GM18505 (cell line): ENCODE measurements around the gene SCN2B.

Experiments
- ATAC-seq: cut with Tn5 transposase; IDR thresholded peaks from one replicate; pipeline ENCODE4 v1.9.1; 2021; ENCODE audit not compliant: unreplicated experiment
- POLR2A ChIP-seq: IDR thresholded peaks from 4 replicates; pipeline ENCODE4 v1.6.1; 2011; ENCODE audit warnings: borderline replicate concordance; ENCODE audit not compliant: insufficient read depth, insufficient read length; ENCODE audit errors: extremely low read depth

The SCN2B gene, protein sequence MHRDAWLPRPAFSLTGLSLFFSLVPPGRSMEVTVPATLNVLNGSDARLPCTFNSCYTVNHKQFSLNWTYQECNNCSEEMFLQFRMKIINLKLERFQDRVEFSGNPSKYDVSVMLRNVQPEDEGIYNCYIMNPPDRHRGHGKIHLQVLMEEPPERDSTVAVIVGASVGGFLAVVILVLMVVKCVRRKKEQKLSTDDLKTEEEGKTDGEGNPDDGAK

DNA sequence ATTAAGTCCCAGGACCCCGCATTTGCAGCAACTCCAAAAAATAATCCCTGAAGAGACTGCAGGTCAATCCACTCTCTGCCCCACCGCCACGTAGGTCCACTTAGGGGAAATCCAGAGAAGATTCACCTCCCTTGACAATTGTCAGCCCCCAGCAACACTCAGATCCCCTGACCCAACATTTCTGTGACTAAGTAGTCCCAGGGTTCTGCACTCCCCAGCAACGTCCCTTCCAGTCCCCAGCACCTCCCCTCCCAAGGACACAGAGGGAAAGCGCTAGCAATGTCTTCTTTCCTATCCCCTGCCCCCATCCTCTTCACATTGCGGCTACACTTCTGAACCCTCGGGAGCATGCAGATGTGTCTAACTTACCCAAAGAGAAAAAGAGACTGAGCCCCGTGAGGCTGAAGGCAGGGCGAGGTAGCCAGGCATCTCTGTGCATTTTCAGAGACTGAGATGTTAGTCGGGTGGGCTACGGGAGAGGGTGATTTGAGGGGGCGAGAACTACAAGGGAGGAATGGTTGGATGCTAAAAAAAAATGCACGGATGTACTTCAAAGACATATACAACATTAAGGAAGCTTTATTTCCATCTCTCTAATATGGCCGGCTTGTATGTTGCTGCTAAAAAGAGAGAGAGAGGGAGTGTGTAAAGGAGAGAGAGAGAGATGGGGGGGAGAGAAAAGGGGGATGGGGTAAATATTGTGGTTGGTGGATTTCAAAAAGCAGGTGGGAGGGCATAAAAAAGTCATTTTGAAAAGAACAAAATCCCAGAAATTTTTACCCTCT is at the start of gene SCN2B:
TSS of gene SCN2B (minus strand) at position 647 of the 785 bp plus-strand sequence. CDS start at position 439, 208 bp downstream.
- no peak for TF ChIP-seq POLR2A
- no peak for ATAC-seq

DNA sequence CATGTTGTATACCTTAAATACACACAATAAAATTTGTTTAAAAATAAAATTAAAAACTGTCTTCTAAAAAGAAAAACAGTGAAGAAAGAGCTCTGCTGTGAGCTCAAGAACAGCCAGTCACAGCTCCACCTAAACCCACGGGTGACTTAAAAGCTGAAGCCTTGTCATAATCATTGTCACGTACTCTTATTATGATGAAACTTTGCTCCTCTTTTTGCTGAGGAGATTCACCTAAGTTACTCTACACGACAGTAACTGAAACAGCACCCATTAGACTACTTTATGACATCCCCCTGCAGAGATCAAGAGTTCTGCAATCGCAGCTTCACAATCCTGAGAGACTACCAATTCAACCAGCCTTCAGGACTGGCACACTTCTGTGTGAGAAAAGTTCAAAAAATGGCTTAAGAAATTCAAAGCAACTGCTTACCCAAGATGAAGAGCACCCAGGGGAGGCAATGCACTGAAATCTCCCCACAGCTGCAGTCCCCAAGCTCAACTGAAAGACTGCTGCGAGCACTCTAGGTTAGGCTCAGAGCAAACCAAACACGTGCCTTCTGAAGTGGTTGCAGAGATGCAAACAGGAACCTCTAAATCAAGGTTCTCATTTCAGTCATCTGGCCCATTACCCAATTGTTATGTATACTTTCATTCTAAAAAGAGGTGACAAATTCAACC is 48.2 kb upstream of the SCN2B start, which contains the start of gene JAML:
TSS of gene JAML (minus strand) at position 501 of the 678 bp plus-strand sequence. CDS start 10,145 bp downstream, outside the sequence.
- TF ChIP-seq POLR2A: no peak
- ATAC-seq: no peak

DNA sequence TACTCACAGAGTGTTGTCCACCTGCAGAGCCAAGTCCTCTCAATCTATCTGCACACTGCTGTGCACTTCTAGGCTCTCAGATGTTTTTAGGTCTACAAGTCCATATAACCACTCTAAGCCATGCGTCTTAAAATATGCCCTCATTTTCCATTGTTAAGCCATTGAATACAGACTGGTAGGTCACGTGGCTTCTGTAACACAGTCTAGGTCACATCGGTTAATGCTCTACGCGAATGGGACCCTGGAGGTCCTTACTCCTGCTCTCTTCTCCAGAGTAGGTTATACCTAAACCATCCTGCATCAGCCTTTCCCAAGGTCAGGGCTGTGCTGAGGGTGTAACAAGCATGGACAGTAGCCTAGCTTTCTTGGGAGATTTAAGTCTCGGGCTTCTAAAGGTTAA is 47.6 kb upstream of the SCN2B start:
- ATAC-seq: no peak
- no peak for TF ChIP-seq POLR2A

DNA sequence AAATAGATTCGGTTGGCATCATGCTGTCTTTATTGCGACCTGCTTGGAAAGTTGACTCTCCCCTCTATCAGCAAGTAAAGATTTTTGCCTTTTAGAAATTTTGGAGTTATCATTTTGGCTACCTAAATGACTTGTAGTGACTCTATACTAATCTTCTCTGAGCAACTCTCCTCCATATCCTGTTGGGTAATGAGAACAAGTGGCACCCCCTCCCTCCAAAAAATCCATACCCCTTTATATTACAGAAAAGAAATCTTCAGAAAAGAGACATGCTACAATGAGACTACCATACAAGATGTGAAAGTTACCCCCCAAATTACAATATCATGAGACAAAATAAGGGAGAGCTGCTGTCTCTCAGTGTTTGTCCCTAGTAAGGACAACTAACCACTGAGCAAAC is 47.1 kb upstream of the SCN2B start:
- TF ChIP-seq POLR2A: no peak
- ATAC-seq: no peak

DNA sequence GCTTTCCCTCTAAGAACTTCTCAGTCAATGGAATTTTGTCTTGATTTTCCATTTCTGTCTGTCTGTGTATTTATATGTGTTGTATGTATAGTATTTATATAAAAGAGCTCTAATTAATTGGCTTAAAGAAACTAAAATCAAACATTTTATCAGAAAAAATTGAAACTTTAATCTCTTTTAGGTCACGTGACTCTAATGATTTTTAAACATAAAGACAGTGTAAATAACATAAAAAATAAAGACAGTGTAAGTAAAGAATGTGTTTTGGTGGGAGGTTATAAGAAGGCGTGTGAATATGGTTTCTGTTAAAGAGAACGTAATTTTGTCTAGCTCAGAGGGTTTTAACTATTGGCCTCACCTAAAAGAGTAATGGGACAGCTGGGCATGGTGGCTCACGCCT is 46.0 kb upstream of the SCN2B start:
- TF ChIP-seq POLR2A: no peak
- ATAC-seq: no peak

DNA sequence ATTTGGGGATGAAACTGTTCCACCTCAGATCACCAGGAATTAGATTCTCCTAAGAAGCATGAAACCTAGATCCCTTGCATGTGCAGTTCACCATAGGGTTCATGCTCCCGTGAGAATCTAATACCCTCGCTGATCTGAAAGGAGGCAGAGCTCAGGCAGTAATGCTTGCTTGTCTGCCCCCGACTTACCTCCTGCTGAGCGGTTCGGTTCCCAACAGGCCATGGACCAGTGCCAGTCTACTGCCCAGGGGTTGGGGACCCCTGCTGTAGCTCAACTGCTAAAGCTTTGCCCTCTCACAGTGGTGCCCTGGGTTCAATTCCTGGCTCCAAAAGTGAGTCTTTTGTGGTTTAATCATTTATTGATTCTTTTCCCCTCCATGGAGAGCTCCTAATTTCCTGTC is 45.0 kb upstream of the SCN2B start:
- ATAC-seq: no peak
- TF ChIP-seq POLR2A: no peak

DNA sequence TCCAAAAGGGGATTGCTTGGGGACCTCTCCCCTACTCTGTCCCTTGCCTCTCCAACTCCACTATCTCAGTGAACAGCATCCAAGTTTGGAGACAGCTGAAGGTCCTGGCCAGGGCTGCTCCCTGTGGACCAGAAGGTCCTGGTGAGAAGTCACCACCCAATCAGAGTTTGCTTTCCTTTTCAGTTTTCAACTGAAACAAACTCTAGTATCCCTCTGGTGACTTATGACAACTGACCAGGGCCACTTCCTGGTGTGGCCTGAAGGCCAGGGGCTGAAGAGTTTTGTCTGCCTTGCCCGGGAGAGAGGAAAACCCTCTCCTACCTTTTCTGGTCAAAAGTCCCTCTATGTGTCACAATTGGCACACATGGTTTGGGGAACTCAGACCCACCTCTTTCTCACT is 43.3 kb upstream of the SCN2B start:
- no peak for TF ChIP-seq POLR2A
- ATAC-seq: no peak

DNA sequence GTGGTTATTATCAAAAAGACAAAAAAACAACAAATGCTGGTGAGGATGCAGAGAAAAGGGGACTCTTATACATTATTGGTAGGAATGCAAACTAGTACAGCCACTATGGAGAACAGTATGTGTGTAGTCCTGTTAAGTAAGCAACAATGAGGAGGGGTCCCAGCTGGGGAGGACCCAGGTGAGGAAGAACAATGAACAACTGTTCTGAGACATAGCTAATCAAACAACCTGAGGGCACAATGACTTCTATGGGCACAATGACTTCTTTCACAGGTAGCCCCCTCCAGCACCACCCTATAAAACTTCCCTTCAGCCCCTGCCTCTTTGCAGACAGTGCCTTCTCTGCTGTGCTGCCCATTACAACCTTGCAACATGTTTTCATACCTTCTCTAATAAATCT is 42.8 kb upstream of the SCN2B start:
- no peak for ATAC-seq
- no peak for TF ChIP-seq POLR2A

DNA sequence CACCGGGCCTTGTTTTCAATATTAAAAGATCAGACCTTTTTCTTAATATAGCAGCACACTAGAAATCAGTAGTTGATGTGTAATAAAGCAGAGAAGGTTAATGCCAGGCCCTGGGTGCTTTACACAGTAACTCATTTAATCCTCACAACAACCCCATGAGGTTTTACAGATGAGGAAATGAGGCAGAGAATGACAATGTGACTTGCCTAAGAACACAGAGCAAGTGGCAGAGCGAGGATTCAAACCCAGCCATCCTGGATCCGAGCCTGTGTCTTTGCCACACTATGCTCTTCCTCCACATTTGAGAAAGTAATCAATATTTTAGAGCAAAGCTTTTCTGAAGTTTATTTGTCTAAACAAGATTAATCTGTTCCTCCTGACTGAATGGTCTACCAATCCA is 41.1 kb upstream of the SCN2B start:
- TF ChIP-seq POLR2A: no peak
- no peak for ATAC-seq

DNA sequence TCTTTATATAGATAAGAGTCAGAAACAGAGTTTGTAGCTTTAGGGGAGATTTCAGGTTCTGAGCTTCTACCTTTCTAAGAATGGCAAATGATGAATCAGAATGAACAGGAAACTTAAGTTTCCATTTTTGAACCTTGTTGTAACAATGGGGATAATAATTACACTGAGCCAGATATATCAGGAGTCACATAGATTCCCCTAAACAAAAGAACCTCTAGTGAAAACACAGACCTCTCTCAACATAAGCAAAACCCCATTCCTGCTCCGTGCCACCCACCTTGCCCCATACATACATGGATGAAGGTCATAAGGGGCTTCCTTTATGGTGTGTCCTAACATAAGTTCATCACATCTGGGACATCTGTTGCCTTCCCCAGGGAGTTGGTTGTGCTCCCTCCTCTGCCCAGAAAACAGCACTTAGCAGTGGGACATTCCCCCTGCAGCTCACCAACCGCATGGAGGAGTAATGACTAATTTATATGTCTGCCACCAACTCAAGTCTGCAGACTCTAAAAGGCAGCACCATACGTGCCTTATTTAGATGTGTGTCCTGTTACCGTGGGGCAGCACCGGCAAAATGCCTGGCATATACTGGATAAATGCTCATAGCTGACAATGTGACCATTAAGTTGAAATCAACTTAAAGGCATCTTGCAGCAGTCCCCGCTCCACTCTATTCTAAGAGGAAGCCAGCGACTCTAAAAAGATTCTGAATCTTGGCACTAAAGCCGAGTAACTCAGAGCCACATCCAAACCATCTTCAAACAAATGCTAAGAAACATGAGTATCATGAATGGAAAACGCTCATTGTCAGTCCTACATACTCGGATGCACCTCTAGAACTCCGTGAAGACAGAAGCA is 40.4 kb upstream of the SCN2B start:
- ATAC-seq: peak; percentile 42
- no peak for TF ChIP-seq POLR2A

DNA sequence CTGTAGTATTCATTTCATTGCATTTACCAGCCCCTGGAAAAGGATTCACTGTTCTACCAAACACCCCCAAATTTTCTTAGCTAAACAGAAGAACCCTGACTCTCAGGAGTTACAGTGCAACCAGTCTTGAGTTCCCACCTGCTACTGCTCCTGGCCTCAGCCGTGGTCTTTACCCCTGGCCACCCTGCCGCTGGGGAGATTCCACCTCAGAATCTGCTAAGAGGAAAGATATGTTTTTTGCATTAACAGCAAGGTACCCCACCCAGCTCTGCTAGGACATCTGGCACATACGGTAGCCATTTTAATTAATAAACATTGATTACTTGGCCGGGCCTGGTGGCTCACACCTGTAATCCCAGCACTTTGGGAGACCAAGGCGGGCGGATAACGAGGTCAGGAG is 39.3 kb upstream of the SCN2B start:
- no peak for ATAC-seq
- TF ChIP-seq POLR2A: no peak

DNA sequence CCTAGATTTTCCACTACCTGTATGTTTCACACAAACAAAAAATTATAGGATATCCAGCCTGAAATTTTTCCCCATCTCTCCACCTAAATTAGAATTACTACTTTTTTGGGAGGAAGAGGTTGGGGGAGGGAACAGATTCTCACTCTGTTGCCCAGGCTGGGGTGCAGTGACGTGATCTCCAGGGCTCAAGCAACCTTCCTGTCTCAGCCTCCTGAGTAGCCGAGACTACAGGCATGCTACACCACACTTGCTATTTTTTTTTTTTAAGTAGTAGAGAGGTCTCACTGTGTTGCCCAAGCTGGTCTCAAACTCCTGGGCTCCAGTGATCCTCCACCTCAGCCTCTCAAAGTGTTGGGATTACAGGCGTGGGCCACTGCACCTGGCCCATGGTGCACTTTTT is 38.8 kb upstream of the SCN2B start:
- no peak for ATAC-seq
- no peak for TF ChIP-seq POLR2A
